ENCODE results near the gene NKAIN2.

NKAIN2 gene

GRCh38 chr6:124777863-124778262 lies 974.2 kb downstream of the NKAIN2 start:
- Histone ChIP-seq H3K18ac (ENCODE audit: low read length) (no peak overlapping the region), H3K4ac (ENCODE audit: low read depth, low read length) (no peak overlapping the region), H3K14ac (ENCODE audit: low read length) (no peak overlapping the region), H2BK5ac (ENCODE audit: low read depth, low read length, poor library complexity) (no peak overlapping the region), H3K27ac (ENCODE audit: low read depth, low read length) (no peak overlapping the region), H2AFZ (ENCODE audit: insufficient read depth, low read length, poor library complexity) (no peak overlapping the region), H3K27me3 (ENCODE audit: insufficient read depth, low read length) (no peaks in the 10 kb centered on the region), H4K8ac (ENCODE audit: low read depth, low read length) (no peak overlapping the region), H3K4me3 (ENCODE audit: low read depth, low read length) (no peak overlapping the region), H3K36me3 (ENCODE audit: control insufficient read depth in 1 of 2, insufficient read depth in 2 of 2, low read length in 2 of 2) (no peaks in the 10 kb centered on the region), H4K91ac (ENCODE audit: low read depth, low read length) (no peak overlapping the region), H3K4me2 (ENCODE audit: low read length) (no peak overlapping the region), H3K23ac (ENCODE audit: low read length) (no peak overlapping the region), H2AK5ac (ENCODE audit: low read length) (no peak overlapping the region), H4K12ac (ENCODE audit: low read depth, low read length) (no peak overlapping the region), H2BK120ac (ENCODE audit: insufficient read depth, low read length, poor library complexity) (no peak overlapping the region), H3K79me1 (ENCODE audit: low read length) (no peaks in the 10 kb centered on the region), H3K79me2 (ENCODE audit: control insufficient read depth, insufficient read depth, low read length, poor library complexity) (no peaks in the 10 kb centered on the region), H3K9ac (ENCODE audit: low read length) (no peak overlapping the region), H2BK12ac (ENCODE audit: low read length) (no peak overlapping the region), H3K9me3 (ENCODE audit: insufficient read depth, low read depth, low read length) (no peaks in the 10 kb centered on the region), H3K4me1 (ENCODE audit: control insufficient read depth in 1 of 2, insufficient read depth in 2 of 2, low read length in 2 of 2) (no peaks in the 10 kb centered on the region)
- no CpG with 5 or more reads among the region's 2 CpGs for WGBS (ENCODE audit: extremely low coverage, insufficient coverage, insufficient read length)
- no peak for DNase-seq

- H3K27ac ChIP-seq (ENCODE audit: low read depth, low read length), result no peak overlapping the region
- H3K9ac ChIP-seq (ENCODE audit: low read length), result no peak overlapping the region
- no peak overlapping the region for H3K18ac ChIP-seq (ENCODE audit: low read length)
- no peak overlapping the region for H2BK5ac ChIP-seq (ENCODE audit: low read depth, low read length, poor library complexity)
- H3K4me1 ChIP-seq (ENCODE audit: control insufficient read depth in 1 of 2, insufficient read depth in 2 of 2, low read length in 2 of 2), result no peaks in the 10 kb centered on the region
- no peak overlapping the region for H4K91ac ChIP-seq (ENCODE audit: low read depth, low read length)
- no peaks in the 10 kb centered on the region for H3K79me1 ChIP-seq (ENCODE audit: low read length)
- H3K14ac ChIP-seq (ENCODE audit: low read length), result no peak overlapping the region
- no peaks in the 10 kb centered on the region for H3K27me3 ChIP-seq (ENCODE audit: insufficient read depth, low read length)
- H3K9me3 ChIP-seq (ENCODE audit: insufficient read depth, low read depth, low read length), result no peaks in the 10 kb centered on the region
- DNase-seq, result no peak
- no peaks in the 10 kb centered on the region for H3K36me3 ChIP-seq (ENCODE audit: control insufficient read depth in 1 of 2, insufficient read depth in 2 of 2, low read length in 2 of 2)
- H2BK12ac ChIP-seq (ENCODE audit: low read length), result no peak overlapping the region
- H3K79me2 ChIP-seq (ENCODE audit: control insufficient read depth, insufficient read depth, low read length, poor library complexity), result no peaks in the 10 kb centered on the region
- no CpG with 5 or more reads among the region's 5 CpGs for WGBS (ENCODE audit: extremely low coverage, insufficient coverage, insufficient read length)
- H2AFZ ChIP-seq (ENCODE audit: insufficient read depth, low read length, poor library complexity), result no peak overlapping the region
- no peak overlapping the region for H2BK120ac ChIP-seq (ENCODE audit: insufficient read depth, low read length, poor library complexity)
- H3K23ac ChIP-seq (ENCODE audit: low read length), result no peak overlapping the region
- H3K4me2 ChIP-seq (ENCODE audit: low read length), result no peak overlapping the region
- no peak overlapping the region for H2AK5ac ChIP-seq (ENCODE audit: low read length)
- no peak overlapping the region for H3K4ac ChIP-seq (ENCODE audit: low read depth, low read length)
- H4K12ac ChIP-seq (ENCODE audit: low read depth, low read length), result no peak overlapping the region
- H4K8ac ChIP-seq (ENCODE audit: low read depth, low read length), result no peak overlapping the region
- H3K4me3 ChIP-seq (ENCODE audit: low read depth, low read length), result no peak overlapping the region
These were observed 977.0 kb downstream of the NKAIN2 start for GRCh38 chr6:124780623-124781022.

DNA sequence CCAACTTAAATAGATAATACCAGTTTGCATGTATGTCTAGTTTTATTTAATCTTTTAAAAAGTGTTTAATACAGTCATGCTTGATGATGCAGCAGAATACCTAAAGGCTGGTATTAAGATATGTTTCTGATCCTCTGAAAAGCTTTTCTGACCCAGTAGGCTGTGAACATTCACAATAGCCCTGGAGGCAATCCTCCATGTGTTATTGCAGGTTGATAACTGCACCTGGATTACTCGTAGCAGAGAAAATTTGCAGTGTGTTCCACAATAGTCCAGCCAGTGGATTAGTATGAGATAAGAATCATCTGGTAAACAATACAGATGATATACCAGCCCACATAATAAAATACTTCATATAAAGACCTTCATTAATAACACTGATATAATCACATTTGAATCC lies 979.7 kb downstream of the NKAIN2 start:
- Histone ChIP-seq H3K18ac (ENCODE audit: low read length) (no peak overlapping the region), H3K27ac (ENCODE audit: low read depth, low read length) (no peak overlapping the region), H3K9ac (ENCODE audit: low read length) (no peak overlapping the region), H3K36me3 (ENCODE audit: control insufficient read depth in 1 of 2, insufficient read depth in 2 of 2, low read length in 2 of 2) (no peaks in the 10 kb centered on the region), H3K4ac (ENCODE audit: low read depth, low read length) (no peak overlapping the region), H3K79me1 (ENCODE audit: low read length) (no peaks in the 10 kb centered on the region), H3K79me2 (ENCODE audit: control insufficient read depth, insufficient read depth, low read length, poor library complexity) (no peaks in the 10 kb centered on the region), H4K91ac (ENCODE audit: low read depth, low read length) (no peak overlapping the region), H4K12ac (ENCODE audit: low read depth, low read length) (no peak overlapping the region), H2BK5ac (ENCODE audit: low read depth, low read length, poor library complexity) (no peak overlapping the region), H3K4me2 (ENCODE audit: low read length) (no peak overlapping the region), H3K9me3 (ENCODE audit: insufficient read depth, low read depth, low read length) (no peaks in the 10 kb centered on the region), H2AK5ac (ENCODE audit: low read length) (no peak overlapping the region), H3K23ac (ENCODE audit: low read length) (no peak overlapping the region), H3K4me3 (ENCODE audit: low read depth, low read length) (no peak overlapping the region), H3K14ac (ENCODE audit: low read length) (no peak overlapping the region), H2BK12ac (ENCODE audit: low read length) (no peak overlapping the region), H2AFZ (ENCODE audit: insufficient read depth, low read length, poor library complexity) (no peak overlapping the region), H3K27me3 (ENCODE audit: insufficient read depth, low read length) (no peaks in the 10 kb centered on the region), H3K4me1 (ENCODE audit: control insufficient read depth in 1 of 2, insufficient read depth in 2 of 2, low read length in 2 of 2) (no peaks in the 10 kb centered on the region), H4K8ac (ENCODE audit: low read depth, low read length) (no peak overlapping the region), H2BK120ac (ENCODE audit: insufficient read depth, low read length, poor library complexity) (no peak overlapping the region)
- no CpG with 5 or more reads among the region's 1 CpG for WGBS (ENCODE audit: extremely low coverage, insufficient coverage, insufficient read length)
- no peak for DNase-seq

GRCh38 chr6:124791156-124791555 lies 987.5 kb downstream of the NKAIN2 start:
- H3K79me1 ChIP-seq (ENCODE audit: low read length), result no peaks in the 10 kb centered on the region
- no peak overlapping the region for H3K9ac ChIP-seq (ENCODE audit: low read length)
- no peak overlapping the region for H4K8ac ChIP-seq (ENCODE audit: low read depth, low read length)
- H3K4me2 ChIP-seq (ENCODE audit: low read length), result no peak overlapping the region
- H4K12ac ChIP-seq (ENCODE audit: low read depth, low read length), result no peak overlapping the region
- no peak overlapping the region for H3K4ac ChIP-seq (ENCODE audit: low read depth, low read length)
- no peak overlapping the region for H3K27ac ChIP-seq (ENCODE audit: low read depth, low read length)
- no CpG with 5 or more reads among the region's 2 CpGs for WGBS (ENCODE audit: extremely low coverage, insufficient coverage, insufficient read length)
- no peak overlapping the region for H2BK5ac ChIP-seq (ENCODE audit: low read depth, low read length, poor library complexity)
- no peaks in the 10 kb centered on the region for H3K36me3 ChIP-seq (ENCODE audit: control insufficient read depth in 1 of 2, insufficient read depth in 2 of 2, low read length in 2 of 2)
- no peak overlapping the region for H3K23ac ChIP-seq (ENCODE audit: low read length)
- H3K14ac ChIP-seq (ENCODE audit: low read length), result no peak overlapping the region
- no peak for DNase-seq
- H2BK120ac ChIP-seq (ENCODE audit: insufficient read depth, low read length, poor library complexity), result no peak overlapping the region
- H3K18ac ChIP-seq (ENCODE audit: low read length), result no peak overlapping the region
- no peaks in the 10 kb centered on the region for H3K27me3 ChIP-seq (ENCODE audit: insufficient read depth, low read length)
- H3K4me3 ChIP-seq (ENCODE audit: low read depth, low read length), result no peak overlapping the region
- H4K91ac ChIP-seq (ENCODE audit: low read depth, low read length), result no peak overlapping the region
- H3K79me2 ChIP-seq (ENCODE audit: control insufficient read depth, insufficient read depth, low read length, poor library complexity), result no peaks in the 10 kb centered on the region
- no peaks in the 10 kb centered on the region for H3K4me1 ChIP-seq (ENCODE audit: control insufficient read depth in 1 of 2, insufficient read depth in 2 of 2, low read length in 2 of 2)
- H2AK5ac ChIP-seq (ENCODE audit: low read length), result no peak overlapping the region
- H2AFZ ChIP-seq (ENCODE audit: insufficient read depth, low read length, poor library complexity), result no peak overlapping the region
- no peaks in the 10 kb centered on the region for H3K9me3 ChIP-seq (ENCODE audit: insufficient read depth, low read depth, low read length)
- no peak overlapping the region for H2BK12ac ChIP-seq (ENCODE audit: low read length)
